PC-9 (cell line): ENCODE data around the gene GCHFR. TPM values are rescaled to one million over a fixed set of nuclear protein-coding genes. Genes with fewer than 3 reads are reported as not detected.

Experiments used
- BruUV-seq: library from RNA; stranded (reverse); fragments of 400-500 nt; replicated peaks from 2 replicates; lab custom pipeline; 2021; lab: Mats Ljungman, UMichigan
- CTCF ChIA-PET: fragments of 300-600 bp; sonication (Branson Sonifier 250); formaldehyde crosslinking; loops from one replicate; lab custom pipeline; 2022; ENCODE audit warnings: antibody characterized with exemption; lab: Charles Lee
- POLR2A ChIA-PET: fragments of 300-600 bp; sonication (Branson Sonifier 250); formaldehyde crosslinking; loops from one replicate; lab custom pipeline; 2022; ENCODE audit warnings: antibody characterized with exemption; ENCODE audit not compliant: unreplicated experiment; lab: Charles Lee
- DNase-seq, 2 experiments: peaks; one replicate each; pipeline versions ENCODE4 v3.0.0 to v3.0.0-alpha.2; 2015 to 2022; ENCODE audit warnings: mixed read lengths in 1 of 2
- H2AFZ ChIP-seq: fragments of 200-600 bp; sonication (generic); 2 replicates; pipeline ENCODE4 v1.8.1; 2017; ENCODE audit warnings: antibody characterized with exemption
- H3F3A ChIP-seq: fragments of 200-600 bp; sonication (generic); 2 replicates; pipeline ENCODE4 v1.8.1; 2017; ENCODE audit warnings: antibody characterized with exemption, mild to moderate bottlenecking, low read depth; ENCODE audit not compliant: insufficient read depth
- H3K27ac ChIP-seq: fragments of 200-600 bp; sonication (generic); 2 replicates; pipeline ENCODE4 v1.6.1; 2016; ENCODE audit warnings: mixed run types
- H3K27me3 ChIP-seq: fragments of 200-600 bp; sonication (generic); 2 replicates; pipeline ENCODE4 v1.6.1; 2016; ENCODE audit warnings: low read depth, mixed run types; ENCODE audit not compliant: insufficient read depth
- H3K36me3 ChIP-seq: fragments of 200-600 bp; sonication (generic); 2 replicates; pipeline ENCODE4 v1.6.1; 2016; ENCODE audit warnings: low read depth, mixed run types
- H3K4me1 ChIP-seq: fragments of 200-600 bp; sonication (generic); replicated peaks from 2 replicates; pipeline ENCODE4 v1.6.1; 2016; ENCODE audit warnings: mixed run types; ENCODE audit not compliant: insufficient read depth
- H3K4me2 ChIP-seq: fragments of 200-600 bp; sonication (generic); 2 replicates; pipeline ENCODE4 v1.6.1; 2017; ENCODE audit warnings: mixed run types
- H3K4me3 ChIP-seq: fragments of 200-600 bp; sonication (generic); 2 replicates; pipeline ENCODE4 v1.6.1; 2016; ENCODE audit warnings: mixed run types
- H3K79me2 ChIP-seq: fragments of 200-600 bp; sonication (generic); 2 replicates; pipeline ENCODE4 v1.6.1; 2017; ENCODE audit warnings: low read depth, mixed run types
- H3K9me2 ChIP-seq: fragments of 200-600 bp; sonication (generic); 2 replicates; pipeline ENCODE4 v1.8.1; 2017; ENCODE audit warnings: mild to moderate bottlenecking; ENCODE audit not compliant: insufficient read depth
- H3K9me3 ChIP-seq: fragments of 200-600 bp; sonication (generic); 2 replicates; pipeline ENCODE4 v1.8.1; 2016; ENCODE audit warnings: low read depth; ENCODE audit not compliant: insufficient read depth
- H4K20me1 ChIP-seq: fragments of 200-600 bp; sonication (generic); 2 replicates; pipeline ENCODE4 v1.8.1; 2017; ENCODE audit not compliant: insufficient read depth
- CTCF ChIP-seq: fragments of 200-600 bp; sonication (generic); conservative IDR thresholded peaks from 2 replicates; pipeline ENCODE4 v1.6.1; 2017; ENCODE audit warnings: mixed run types, antibody characterized with exemption, mild to moderate bottlenecking, moderate library complexity
- EZH2 ChIP-seq: fragments of 200-600 bp; sonication (generic); IDR thresholded peaks from 2 replicates; pipeline ENCODE4 v1.8.0; 2017; ENCODE audit warnings: antibody characterized with exemption, low read depth
- intact Hi-C: fragments of 100-400 bp; cut with micrococcal nuclease; formaldehyde crosslinking; loops from one replicate; pipeline ENCODE4 v1.10.0; 2022; ENCODE audit not compliant: unreplicated experiment
- total RNA-seq: library from RNA; stranded (reverse); gene quantifications from 2 replicates; pipeline ENCODE4 v1.2.3, GENCODE V29; 2021

Gene GCHFR
- total RNA-seq, 1 experiment from 2014 or later: 1.5 TPM

GRCh38 chr15:40790718-40791117, 26.9 kb downstream of the GCHFR start:
- peak overlapping the region; percentile 88 for H3K27ac ChIP-seq
- no peak overlapping the region for H2AFZ ChIP-seq
- intact Hi-C loops: no loop called here
- no TSS peak for BruUV-seq
- CTCF ChIA-PET: interaction anchor here (0.5 kb wide), 1 partner anchor 117 kb away, joined by 4 read pairs; no protein-coding TSS in a partner anchor
- H3K4me3 ChIP-seq: no peak overlapping the region
- no peaks in the 10 kb centered on the region for H3K27me3 ChIP-seq
- H3K9me3 ChIP-seq: no peaks in the 10 kb centered on the region
- H3K79me2 ChIP-seq: peaks cover 44% of the 10 kb centered on the region
- DNase-seq: peak in 1 of 2 experiments; percentile 41
- H3K4me1 ChIP-seq: peaks cover 95% of the 10 kb centered on the region
- H3F3A ChIP-seq: peaks cover 63% of the 10 kb centered on the region
- H3K36me3 ChIP-seq: no peaks in the 10 kb centered on the region
- no peaks in the 10 kb centered on the region for H4K20me1 ChIP-seq
- TF ChIP-seq EZH2: no peak
- no peak for TF ChIP-seq CTCF
- H3K4me2 ChIP-seq: 0 out of 2 replicates have a peak overlapping the region, but pooled peaks have one; percentile 17
- POLR2A ChIA-PET: interaction anchor here (0.6 kb wide), 1 partner anchor 15 kb away, joined by 3 read pairs; no protein-coding TSS in a partner anchor
- H3K9me2 ChIP-seq: no peaks in the 10 kb centered on the region

GRCh38 chr15:40792394-40792793, 28.5 kb downstream of the GCHFR start:
- Histone ChIP-seq H3K4me3 (no peak overlapping the region), H3F3A (peaks cover 59% of the 10 kb centered on the region), H3K9me3 (no peaks in the 10 kb centered on the region), H4K20me1 (no peaks in the 10 kb centered on the region), H3K27me3 (no peaks in the 10 kb centered on the region), H2AFZ (no peak overlapping the region), H3K79me2 (peaks cover 37% of the 10 kb centered on the region), H3K27ac (peak overlapping the region; percentile 88), H3K9me2 (no peaks in the 10 kb centered on the region), H3K4me1 (peaks cover 88% of the 10 kb centered on the region), H3K4me2 (no peak overlapping the region), H3K36me3 (no peaks in the 10 kb centered on the region)
- no peak for TF ChIP-seq CTCF
- TF ChIP-seq EZH2: no peak
- DNase-seq: no peak
- intact Hi-C loops: no loop called here
- ChIA-PET POLR2A (interaction anchor here (0.7 kb wide), 1 partner anchor 15 kb away, joined by 8 read pairs; the partner anchor contains the start of genes DNAJC17 and ZFYVE19), CTCF (no interaction called here)
- no TSS peak for BruUV-seq

- H3K4me3 ChIP-seq: no peak overlapping the region; the same call in 1 of the 2 replicates
- TF ChIP-seq CTCF (no peak), EZH2 (no peak)
- peak overlapping the region; percentile 67 for H3K4me2 ChIP-seq
- H3K9me3 ChIP-seq: no peaks in the 10 kb centered on the region
- ChIA-PET POLR2A (interaction anchor here (0.6 kb wide), 1 partner anchor 26 kb away, joined by 5 read pairs; no protein-coding TSS in a partner anchor), CTCF (no interaction called here)
- intact Hi-C loops: loop anchor here (1.0 kb wide), 1 partner anchor 14 kb away; the partner anchor contains the start of genes DNAJC17 and ZFYVE19
- no TSS peak for BruUV-seq
- DNase-seq: peak; percentile 73 to 91
- no peak overlapping the region for H2AFZ ChIP-seq
- peak overlapping the region; percentile 88 for H3K27ac ChIP-seq
- peaks cover 37% of the 10 kb centered on the region for H3K79me2 ChIP-seq
- no peaks in the 10 kb centered on the region; the same call in 1 of the 2 replicates for H3K36me3 ChIP-seq
- H4K20me1 ChIP-seq: no peaks in the 10 kb centered on the region
- no peaks in the 10 kb centered on the region for H3K27me3 ChIP-seq
- no peaks in the 10 kb centered on the region for H3K9me2 ChIP-seq
- peaks cover 51% of the 10 kb centered on the region for H3F3A ChIP-seq
- peaks cover 80% of the 10 kb centered on the region for H3K4me1 ChIP-seq
Observed at GRCh38 chr15:40793216-40793989, 29.5 kb downstream of the GCHFR start.
